BJ (cell line): Measurements from ENCODE around the gene KCNQ2. TPM values are rescaled to one million over a fixed set of nuclear protein-coding genes. Genes with fewer than 3 reads are reported as not detected.
"Not testable (repeated sequence)": the region's sequence is repeated elsewhere in the genome, so short reads cannot be mapped to it uniquely, and the experiment has no call there.

Experiments
- CTCF ChIA-PET: fragments of 350-600 bp; formaldehyde crosslinking; extraction: SDS; loops from one replicate; lab custom pipeline; 2021; ENCODE audit warnings: antibody characterized with exemption, inconsistent platforms; lab: Yijun Ruan, JAX
- POLR2A ChIA-PET: fragments of 300-600 bp; sonication (Branson Sonifier 250); formaldehyde crosslinking; extraction: SDS; loops from one replicate; lab custom pipeline; 2021; ENCODE audit warnings: antibody characterized with exemption; lab: Charles Lee
- DNase-seq: peaks from one replicate; pipeline ENCODE4 v3.0.0-alpha.2; 2011; ENCODE audit warnings: low read depth
- H3K27me3 ChIP-seq: 2 replicates; pipeline ENCODE4 v1.6.0; 2011; ENCODE audit warnings: low read length; ENCODE audit not compliant: control insufficient read depth, insufficient read depth
- H3K36me3 ChIP-seq: 2 replicates; pipeline ENCODE4 v1.5.1; 2011; ENCODE audit warnings: low read length; ENCODE audit not compliant: control insufficient read depth, insufficient read depth
- H3K4me3 ChIP-seq: 2 replicates; pipeline ENCODE4 v1.5.1; 2011; ENCODE audit warnings: low read depth, mild to moderate bottlenecking, control low read depth, low read length
- polyA plus RNA-seq: library from polyadenylated mRNA; depleted of rRNA; stranded (reverse); fragments of >200 nt; gene quantifications from 2 replicates; pipeline ENCODE4 v1.2.3, GENCODE V29; 2011
- TF ChIP-seq, protein P1 (sequence below): IDR thresholded peaks from 2 replicates; pipeline ENCODE4 v1.5.1; 2011; ENCODE audit warnings: low read depth, mild to moderate bottlenecking, control low read depth, inconsistent platforms, low read length, moderate library complexity; ENCODE audit not compliant: insufficient read depth

KCNQ2 gene
- polyA plus RNA-seq, 1 experiment, result not detected

GRCh38 chr20:63484651-63485403, 12.4 kb upstream of the KCNQ2 start:
- Histone ChIP-seq H3K4me3 (no peak overlapping the region), H3K27me3 (peaks cover 3% of the 10 kb centered on the region), H3K36me3 (no peaks in the 10 kb centered on the region)
- POLR2A ChIA-PET, result no interaction called here
- CTCF ChIA-PET, result interaction anchor here (0.7 to 1.6 kb wide), 3 partner anchors 9 to 30 kb away, joined by 3 to 4 read pairs (median 3); no protein-coding TSS in a partner anchor
- DNase-seq, result no peak
- TF ChIP-seq, protein P1, sequence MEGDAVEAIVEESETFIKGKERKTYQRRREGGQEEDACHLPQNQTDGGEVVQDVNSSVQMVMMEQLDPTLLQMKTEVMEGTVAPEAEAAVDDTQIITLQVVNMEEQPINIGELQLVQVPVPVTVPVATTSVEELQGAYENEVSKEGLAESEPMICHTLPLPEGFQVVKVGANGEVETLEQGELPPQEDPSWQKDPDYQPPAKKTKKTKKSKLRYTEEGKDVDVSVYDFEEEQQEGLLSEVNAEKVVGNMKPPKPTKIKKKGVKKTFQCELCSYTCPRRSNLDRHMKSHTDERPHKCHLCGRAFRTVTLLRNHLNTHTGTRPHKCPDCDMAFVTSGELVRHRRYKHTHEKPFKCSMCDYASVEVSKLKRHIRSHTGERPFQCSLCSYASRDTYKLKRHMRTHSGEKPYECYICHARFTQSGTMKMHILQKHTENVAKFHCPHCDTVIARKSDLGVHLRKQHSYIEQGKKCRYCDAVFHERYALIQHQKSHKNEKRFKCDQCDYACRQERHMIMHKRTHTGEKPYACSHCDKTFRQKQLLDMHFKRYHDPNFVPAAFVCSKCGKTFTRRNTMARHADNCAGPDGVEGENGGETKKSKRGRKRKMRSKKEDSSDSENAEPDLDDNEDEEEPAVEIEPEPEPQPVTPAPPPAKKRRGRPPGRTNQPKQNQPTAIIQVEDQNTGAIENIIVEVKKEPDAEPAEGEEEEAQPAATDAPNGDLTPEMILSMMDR, result no peak

DNA sequence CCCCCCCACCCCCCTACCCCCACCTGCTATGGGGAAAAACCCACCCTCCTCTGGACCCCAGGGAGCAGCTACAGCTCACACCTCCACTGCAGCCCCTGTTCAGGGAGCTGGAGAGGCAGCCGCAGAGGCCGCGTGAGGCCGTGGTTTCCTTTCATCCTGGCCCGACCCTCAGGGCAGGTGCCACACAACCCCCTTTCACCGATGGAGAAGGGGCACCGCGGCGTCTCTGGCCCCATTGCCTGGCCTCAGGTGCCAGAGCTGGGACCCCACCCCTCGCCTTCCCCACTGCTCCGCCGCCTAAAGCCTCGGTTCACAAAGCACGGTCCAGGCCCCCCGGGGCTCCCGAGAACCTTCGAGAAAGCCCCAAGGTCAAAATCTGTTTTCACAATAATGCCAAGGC, 11.8 kb upstream of the KCNQ2 start:
- ChIA-PET CTCF (interaction anchor here (0.7 to 1.6 kb wide), 4 partner anchors 9 to 29 kb away, joined by 3 to 6 read pairs (median 4); no protein-coding TSS in a partner anchor), POLR2A (no interaction called here)
- TF ChIP-seq, protein P1, result no peak
- Histone ChIP-seq H3K36me3 (no peaks in the 10 kb centered on the region), H3K4me3 (no peak overlapping the region), H3K27me3 (peaks cover 2% of the 10 kb centered on the region)
- no peak for DNase-seq

DNA sequence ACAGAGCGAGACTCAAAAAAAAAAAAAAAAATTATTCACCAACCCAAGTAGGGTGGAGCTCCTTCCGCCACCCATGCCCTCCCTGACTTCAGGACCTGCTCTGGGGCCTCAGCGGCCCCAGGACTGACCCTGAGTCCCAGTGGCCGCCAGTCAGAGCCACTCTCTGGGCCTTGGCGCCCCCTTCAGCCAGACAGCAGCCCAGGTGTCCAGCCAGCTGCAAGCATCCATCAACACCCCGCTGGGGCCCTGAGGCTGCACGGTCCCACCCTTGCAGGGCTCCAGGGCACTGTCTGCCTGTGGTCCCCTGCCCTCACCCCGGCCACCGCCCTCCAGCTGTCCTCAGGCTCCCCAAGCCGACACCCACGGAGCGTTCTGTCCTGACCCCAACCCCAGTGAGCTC, 11.4 kb upstream of the KCNQ2 start:
- ChIA-PET CTCF (interaction anchor here (0.7 to 1.6 kb wide), 3 partner anchors 10 to 29 kb away, joined by 3 to 6 read pairs (median 3); no protein-coding TSS in a partner anchor), POLR2A (no interaction called here)
- TF ChIP-seq, protein P1, result no peak; the same call in 1 of the 2 replicates

DNA sequence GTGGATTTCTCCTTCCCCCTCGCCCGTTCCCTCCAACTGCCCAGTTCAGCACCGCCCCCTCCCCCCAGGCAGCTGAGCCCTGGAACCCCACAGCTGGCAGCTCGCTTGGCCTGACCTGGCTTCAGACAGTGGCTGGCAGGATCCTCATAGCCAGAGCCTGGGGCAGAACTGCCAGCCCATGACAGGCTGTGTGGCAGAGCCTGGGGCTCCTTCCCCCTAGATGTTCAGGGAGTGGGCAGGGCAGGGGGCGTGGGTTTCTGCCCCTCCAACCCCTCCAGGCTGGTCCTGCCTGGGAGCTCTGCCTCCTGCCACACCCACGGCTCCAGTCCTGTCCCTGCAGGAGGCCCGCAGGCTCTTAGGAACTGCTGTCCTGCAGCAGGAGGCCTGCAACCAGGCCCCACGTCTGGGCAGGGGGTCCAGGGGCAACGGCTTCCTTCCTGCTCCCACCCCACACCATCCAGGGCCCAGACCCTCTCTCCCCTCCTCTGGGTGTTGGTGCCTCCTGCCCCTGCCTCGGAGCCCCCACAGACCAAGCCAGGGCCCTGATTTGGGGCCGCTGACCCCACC, 9.6 kb upstream of the KCNQ2 start:
- CTCF ChIA-PET, result interaction anchor here (1.2 kb wide), 1 partner anchor 15 kb away, joined by 4 read pairs; no protein-coding TSS in a partner anchor
- peaks cover 9% of the 10 kb centered on the region for H3K27me3 ChIP-seq
- TF ChIP-seq, protein P1, result no peak

More for the DNA sequence above, 11.4 kb upstream of the KCNQ2 start:
- Histone ChIP-seq H3K4me3 (no peak overlapping the region), H3K36me3 (no peaks in the 10 kb centered on the region), H3K27me3 (peaks cover 2% of the 10 kb centered on the region)
- DNase-seq, result no peak

DNA sequence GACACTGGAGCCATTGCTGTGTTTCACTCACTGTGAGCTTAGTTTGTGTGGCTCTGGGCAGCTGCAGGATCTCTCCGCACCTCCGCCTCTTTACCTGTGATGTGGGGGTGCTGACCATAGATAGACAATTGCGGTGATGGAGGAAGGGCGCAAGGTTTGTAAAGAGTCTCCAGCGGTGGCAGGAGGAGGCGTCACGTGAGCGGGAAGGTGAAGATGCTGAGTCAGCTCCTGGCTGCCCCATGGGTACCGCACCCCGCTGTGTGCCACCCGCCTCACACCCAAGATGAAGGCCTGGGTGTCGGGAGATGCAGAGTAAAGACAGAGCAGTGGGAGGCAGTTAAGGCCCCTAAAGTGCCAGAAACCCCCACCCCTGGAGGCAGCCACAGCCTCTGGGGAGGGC, 9.0 kb upstream of the KCNQ2 start:
- no peak for DNase-seq
- Histone ChIP-seq H3K27me3 (peaks cover 9% of the 10 kb centered on the region), H3K4me3 (no peak overlapping the region), H3K36me3 (no peaks in the 10 kb centered on the region)
- ChIA-PET CTCF (interaction anchor here (1.2 kb wide), 1 partner anchor 15 kb away, joined by 4 read pairs; no protein-coding TSS in a partner anchor), POLR2A (no interaction called here)
- TF ChIP-seq, protein P1, result no peak

More for the DNA sequence above, 9.6 kb upstream of the KCNQ2 start:
- no peak for DNase-seq
- H3K4me3 ChIP-seq, result no peak overlapping the region
- H3K36me3 ChIP-seq, result no peaks in the 10 kb centered on the region
- POLR2A ChIA-PET, result no interaction called here

- H3K36me3 ChIP-seq, POLR2A ChIA-PET, DNase-seq, CTCF ChIA-PET, H3K4me3 ChIP-seq: not testable (repeated sequence)
- H3K27me3 ChIP-seq, result peaks cover 13% of the 10 kb centered on the region
Measured at GRCh38 chr20:63479695-63480419, 7.4 kb upstream of the KCNQ2 start.
